Body of pancreas (tissue), 4 donors: ENCODE measurements around the gene CCNL2.

Experiments used
- POLR2A ChIP-seq, 3 donors: fragments of 450-650 bp; IDR thresholded peaks; one replicate each; pipeline ENCODE4 v1.6.1; 2016; ENCODE audit warnings: antibody characterized with exemption in 3 of 3, mild to moderate bottlenecking in 2 of 3
- TF ChIP-seq, protein P1 (sequence below), 7 experiments: fragments of 450-650 bp in 4 of 7; fragments of 200-600 bp in 3 of 7; sonication (generic) in 3 of 7; IDR thresholded peaks; one replicate each; pipeline ENCODE4 v1.5.1; 2016 to 2019; ENCODE audit warnings: antibody characterized with exemption in 7 of 7

GRCh38 chr1:1401457-1402010 lies 2.4 kb upstream of the CCNL2 start:
- TF ChIP-seq, protein P1, sequence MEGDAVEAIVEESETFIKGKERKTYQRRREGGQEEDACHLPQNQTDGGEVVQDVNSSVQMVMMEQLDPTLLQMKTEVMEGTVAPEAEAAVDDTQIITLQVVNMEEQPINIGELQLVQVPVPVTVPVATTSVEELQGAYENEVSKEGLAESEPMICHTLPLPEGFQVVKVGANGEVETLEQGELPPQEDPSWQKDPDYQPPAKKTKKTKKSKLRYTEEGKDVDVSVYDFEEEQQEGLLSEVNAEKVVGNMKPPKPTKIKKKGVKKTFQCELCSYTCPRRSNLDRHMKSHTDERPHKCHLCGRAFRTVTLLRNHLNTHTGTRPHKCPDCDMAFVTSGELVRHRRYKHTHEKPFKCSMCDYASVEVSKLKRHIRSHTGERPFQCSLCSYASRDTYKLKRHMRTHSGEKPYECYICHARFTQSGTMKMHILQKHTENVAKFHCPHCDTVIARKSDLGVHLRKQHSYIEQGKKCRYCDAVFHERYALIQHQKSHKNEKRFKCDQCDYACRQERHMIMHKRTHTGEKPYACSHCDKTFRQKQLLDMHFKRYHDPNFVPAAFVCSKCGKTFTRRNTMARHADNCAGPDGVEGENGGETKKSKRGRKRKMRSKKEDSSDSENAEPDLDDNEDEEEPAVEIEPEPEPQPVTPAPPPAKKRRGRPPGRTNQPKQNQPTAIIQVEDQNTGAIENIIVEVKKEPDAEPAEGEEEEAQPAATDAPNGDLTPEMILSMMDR (IDR thresholded peaks at IDR 0.05) = no peak
- no peak for TF ChIP-seq POLR2A (IDR thresholded peaks at IDR 0.05)
